Tibial nerve (tissue), 4 donors: ENCODE results near the gene CANX.
"Not testable (repeated sequence)": the region's sequence is repeated elsewhere in the genome, so short reads cannot be mapped to it uniquely, and the experiment has no call there.

Experiments
- CTCF ChIP-seq, 5 experiments: fragments of 200-600 bp in 3 of 5; fragments of 450-650 bp in 2 of 5; sonication (generic) in 3 of 5; IDR thresholded peaks; one replicate each; pipeline ENCODE4 v1.5.1; 2016 to 2019; ENCODE audit warnings: antibody characterized with exemption in 5 of 5, mild to moderate bottlenecking in 3 of 5, moderate library complexity in 2 of 5
- EP300 ChIP-seq, 2 donors: sonication (generic); formaldehyde crosslinking; IDR thresholded peaks; one replicate each; pipeline ENCODE4 v1.6.1; 2017; ENCODE audit warnings: antibody characterized with exemption in 2 of 2, mild to moderate bottlenecking in 1 of 2

GRCh38 chr5:179744106-179744505, 45.3 kb downstream of the CANX start:
- not testable (repeated sequence) for TF ChIP-seq CTCF, EP300 (IDR thresholded peaks at IDR 0.05)
